A549 (cell line): ENCODE measurements around the gene GRK3.

Experiments used
- JUNB ChIP-seq: fragments of >200 bp; sonication (Bioruptor Twin); formaldehyde crosslinking; IDR thresholded peaks from 2 replicates; pipeline ENCODE4 v1.6.1; 2016
- TF ChIP-seq, protein P1 (sequence below): fragments of >200 bp; sonication (Bioruptor Twin); formaldehyde crosslinking; IDR thresholded peaks from 3 replicates; pipeline ENCODE4 v1.5.1; 2016

DNA sequence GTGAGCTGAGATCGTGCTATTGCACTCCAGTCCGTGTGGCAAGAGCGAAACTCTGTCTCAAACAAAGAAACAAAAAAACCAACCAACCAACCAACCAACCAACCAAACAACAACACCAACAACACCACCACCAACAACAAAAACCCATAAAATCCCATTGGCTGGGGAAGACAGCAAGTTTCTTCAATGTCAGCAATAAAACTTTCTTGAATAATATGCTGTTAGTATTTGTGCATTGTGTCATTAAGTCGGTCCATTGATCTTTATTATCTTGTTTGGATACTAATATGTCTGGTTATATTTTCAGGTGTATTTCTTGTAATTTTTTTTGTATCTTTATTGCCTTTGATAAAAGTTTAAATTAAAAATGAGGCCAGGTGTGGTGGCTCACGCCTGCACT, 9.4 kb downstream of the GRK3 start:
- TF ChIP-seq, protein P1, sequence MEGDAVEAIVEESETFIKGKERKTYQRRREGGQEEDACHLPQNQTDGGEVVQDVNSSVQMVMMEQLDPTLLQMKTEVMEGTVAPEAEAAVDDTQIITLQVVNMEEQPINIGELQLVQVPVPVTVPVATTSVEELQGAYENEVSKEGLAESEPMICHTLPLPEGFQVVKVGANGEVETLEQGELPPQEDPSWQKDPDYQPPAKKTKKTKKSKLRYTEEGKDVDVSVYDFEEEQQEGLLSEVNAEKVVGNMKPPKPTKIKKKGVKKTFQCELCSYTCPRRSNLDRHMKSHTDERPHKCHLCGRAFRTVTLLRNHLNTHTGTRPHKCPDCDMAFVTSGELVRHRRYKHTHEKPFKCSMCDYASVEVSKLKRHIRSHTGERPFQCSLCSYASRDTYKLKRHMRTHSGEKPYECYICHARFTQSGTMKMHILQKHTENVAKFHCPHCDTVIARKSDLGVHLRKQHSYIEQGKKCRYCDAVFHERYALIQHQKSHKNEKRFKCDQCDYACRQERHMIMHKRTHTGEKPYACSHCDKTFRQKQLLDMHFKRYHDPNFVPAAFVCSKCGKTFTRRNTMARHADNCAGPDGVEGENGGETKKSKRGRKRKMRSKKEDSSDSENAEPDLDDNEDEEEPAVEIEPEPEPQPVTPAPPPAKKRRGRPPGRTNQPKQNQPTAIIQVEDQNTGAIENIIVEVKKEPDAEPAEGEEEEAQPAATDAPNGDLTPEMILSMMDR: no peak
- TF ChIP-seq JUNB: no peak
